HuH-7 (cell line): ENCODE measurements around the gene PDE6G.

Experiments used
- DNase-seq: peaks from one replicate; pipeline ENCODE4 v3.0.0; 2011; ENCODE audit warnings: low spot score

Gene PDE6G

DNA sequence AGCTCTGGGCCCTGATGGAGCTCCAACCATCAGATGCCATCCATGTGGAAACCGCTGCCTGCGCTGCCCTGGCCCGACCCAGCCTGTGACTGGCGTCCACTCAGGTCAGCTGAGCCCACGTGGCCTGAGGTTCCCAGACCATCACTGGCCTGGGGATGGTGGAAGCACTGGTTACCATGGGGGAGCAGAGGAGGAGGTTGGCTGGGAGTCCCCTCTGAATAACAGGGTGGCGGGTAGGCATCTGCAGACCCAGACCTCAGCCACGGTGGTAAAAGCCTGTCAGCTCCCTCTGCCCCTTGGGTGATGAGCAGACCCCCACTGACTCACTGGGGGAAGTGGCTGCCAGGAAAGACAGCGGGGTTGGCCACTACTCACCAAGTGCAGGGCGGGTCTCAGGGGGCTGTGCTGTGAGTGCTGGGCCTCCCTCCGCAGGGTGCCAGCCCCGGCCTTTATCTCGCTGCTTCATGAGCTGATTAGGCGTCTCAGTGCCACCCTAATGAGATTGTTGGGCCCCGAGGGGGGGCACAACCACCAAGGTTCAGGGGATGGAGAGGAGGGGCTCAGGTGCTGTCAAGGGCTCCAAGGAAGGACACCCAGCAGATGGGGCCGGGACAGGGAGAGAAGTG lies at the start of gene PDE6G:
Gene PDE6G (minus strand): TSS at position 425 of the 626 bp plus-strand sequence. CDS start 3,237 bp downstream, outside the sequence.
- DNase-seq: no peak

DNA sequence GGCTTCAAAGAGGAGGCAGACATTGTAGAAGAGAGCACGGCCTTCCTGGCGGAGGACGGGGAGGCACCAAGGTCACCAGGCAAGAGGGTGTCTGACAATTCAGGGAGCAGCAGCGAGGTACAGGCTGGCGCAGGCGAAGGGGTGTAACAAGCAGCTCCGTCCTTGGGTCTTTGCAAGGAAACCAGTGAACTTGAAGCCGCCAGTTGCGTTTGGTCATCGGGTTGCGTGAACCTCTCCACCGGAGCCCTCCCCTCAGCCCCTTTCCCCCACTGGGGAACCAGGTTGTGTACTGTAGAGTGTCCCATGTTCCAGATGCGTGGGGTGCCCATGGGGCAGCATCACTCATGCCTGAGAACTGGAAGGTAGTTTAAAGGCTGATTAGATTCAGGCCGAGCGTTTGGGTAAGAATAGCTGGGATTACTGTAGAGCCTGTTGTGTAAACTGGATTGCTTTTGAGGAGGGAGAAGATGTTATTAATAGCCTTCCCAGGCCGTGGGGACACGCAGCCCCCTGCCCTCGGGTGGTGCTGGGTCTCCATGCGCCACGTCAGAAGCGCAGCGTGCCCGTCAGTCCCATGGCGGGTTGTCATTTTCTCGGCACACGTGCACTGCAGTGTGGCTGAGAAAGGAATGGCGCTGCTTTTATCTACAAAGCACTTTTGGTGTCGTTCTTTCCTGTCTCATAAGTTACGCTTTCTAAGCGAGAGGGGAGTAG lies 49.3 kb upstream of the PDE6G start:
- no peak for DNase-seq

DNA sequence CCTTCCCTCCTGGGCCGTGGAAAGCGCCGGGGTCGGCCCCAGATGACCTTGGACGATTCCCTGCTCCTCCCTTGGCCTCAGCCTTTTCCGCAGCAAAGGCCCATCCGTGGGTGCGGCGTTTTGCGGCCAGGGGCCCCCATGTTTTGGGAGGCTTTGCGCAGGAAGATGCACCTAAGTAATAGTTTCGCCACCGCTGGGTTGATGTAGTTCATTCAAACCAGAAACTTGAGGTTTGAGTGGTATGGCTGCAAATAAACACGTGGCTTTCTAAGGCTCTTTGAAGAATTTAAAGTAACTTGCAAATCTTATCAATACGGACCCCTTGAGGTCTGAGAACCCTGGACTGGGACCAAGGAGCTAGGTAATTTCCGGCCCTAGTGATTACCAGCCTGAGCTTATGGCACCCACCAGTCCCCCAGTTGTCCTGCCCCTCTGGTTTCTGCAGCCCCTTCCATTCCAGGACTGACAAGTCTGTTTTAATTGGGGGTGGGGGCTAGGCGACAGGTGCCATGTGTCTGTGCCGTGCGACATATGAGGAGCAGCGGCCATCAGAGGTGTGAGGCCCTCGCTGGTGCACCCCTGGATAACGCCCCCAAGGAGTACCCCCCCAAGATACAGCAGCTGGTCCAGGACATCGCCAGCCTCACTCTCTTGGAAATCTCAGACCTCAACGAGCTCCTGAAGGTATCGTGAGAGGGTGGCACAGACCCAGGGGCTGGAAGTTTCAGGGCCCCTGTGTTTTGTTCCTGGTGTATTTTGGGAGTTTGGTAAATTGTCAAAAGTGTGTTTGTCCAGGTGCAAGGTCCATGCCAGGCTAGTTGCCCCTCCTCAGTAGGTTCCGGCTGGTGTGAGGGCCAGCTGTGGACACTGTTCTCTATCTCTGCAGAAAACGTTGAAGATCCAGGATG lies 47.7 kb upstream of the PDE6G start:
- no peak for DNase-seq

DNA sequence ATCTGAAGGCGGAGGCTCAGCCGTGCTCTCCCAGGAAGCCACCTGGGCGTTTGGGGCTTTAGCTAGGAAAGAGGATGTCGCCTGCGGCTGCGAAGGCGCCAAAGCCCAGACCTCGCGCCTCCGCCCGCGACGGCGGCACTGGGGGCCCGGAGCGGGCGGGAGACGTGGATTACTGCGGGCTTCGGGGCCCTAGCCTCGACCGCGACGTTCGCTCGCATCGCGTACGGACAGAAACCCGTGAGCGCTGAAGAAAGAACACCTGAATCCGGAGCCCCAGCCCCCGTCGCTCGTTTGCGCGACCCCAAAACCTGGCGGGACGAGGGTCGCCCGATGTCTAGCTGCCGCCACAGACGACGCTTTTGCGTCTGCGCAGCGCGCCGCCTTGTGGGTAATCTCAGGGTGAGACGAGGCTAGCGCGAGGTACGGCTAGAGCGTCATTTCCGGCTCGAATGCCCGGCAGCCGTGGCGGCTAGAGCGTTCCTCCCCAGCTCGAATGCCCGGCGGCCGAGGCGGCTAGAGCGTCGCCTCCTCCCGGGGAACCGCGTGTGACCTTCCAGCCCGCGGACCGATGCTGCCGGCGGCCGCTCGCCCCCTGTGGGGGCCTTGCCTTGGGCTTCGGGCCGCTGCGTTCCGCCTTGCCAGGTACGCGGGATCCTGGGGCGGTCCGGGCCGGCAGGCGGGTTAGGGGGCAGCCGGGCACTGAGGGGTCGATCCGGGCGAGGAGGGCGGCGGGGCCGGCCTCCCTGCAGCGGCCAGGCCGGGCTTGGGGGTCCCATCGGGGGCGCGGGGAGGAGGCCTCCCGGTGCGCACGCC lies 46.8 kb upstream of the PDE6G start, which contains the start of gene MRPL12:
Gene MRPL12 (plus strand): TSS at position 434 of the 813 bp plus-strand sequence. CDS start 135 bp downstream, at position 569.
- peak; percentile 99 for DNase-seq

DNA sequence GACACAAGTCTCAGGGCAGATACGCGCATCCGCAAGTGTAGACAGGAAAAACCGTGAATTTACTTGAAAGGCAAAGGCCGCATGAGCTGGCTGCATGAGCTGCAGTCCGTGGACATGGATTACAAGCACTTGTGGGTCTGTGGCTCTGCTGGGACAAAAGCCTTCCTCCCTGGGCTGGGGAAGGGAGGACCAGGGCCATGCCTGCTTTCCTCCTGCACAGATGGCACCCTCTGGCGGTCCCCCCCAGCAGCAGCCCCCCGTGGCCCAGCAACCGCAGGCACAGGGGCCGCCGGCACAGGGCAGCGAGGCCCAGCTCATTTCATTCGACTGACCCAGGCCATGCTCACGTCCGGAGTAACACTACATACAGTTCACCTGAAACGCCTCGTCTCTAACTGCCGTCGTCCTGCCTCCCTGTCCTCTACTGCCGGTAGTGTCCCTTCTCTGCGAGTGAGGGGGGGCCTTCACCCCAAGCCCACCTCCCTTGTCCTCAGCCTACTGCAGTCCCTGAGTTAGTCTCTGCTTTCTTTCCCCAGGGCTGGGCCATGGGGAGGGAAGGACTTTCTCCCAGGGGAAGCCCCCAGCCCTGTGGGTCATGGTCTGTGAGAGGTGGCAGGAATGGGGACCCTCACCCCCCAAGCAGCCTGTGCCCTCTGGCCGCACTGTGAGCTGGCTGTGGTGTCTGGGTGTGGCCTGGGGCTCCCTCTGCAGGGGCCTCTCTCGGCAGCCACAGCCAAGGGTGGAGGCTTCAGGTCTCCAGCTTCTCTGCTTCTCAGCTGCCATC lies 45.1 kb upstream of the PDE6G start:
- DNase-seq: peak; percentile 66

- DNase-seq: no peak
Measured at GRCh38 chr17:81700353-81701287, 44.3 kb upstream of the PDE6G start.

- DNase-seq: no peak
Measured at GRCh38 chr17:81697261-81698044, 41.1 kb upstream of the PDE6G start.

- no peak for DNase-seq
Measured at GRCh38 chr17:81696218-81696941, 40.0 kb upstream of the PDE6G start.

- no peak for DNase-seq
Measured at GRCh38 chr17:81695801-81696200, 39.5 kb upstream of the PDE6G start.

- DNase-seq: no peak
Measured at GRCh38 chr17:81695211-81695610, 38.9 kb upstream of the PDE6G start.

DNA sequence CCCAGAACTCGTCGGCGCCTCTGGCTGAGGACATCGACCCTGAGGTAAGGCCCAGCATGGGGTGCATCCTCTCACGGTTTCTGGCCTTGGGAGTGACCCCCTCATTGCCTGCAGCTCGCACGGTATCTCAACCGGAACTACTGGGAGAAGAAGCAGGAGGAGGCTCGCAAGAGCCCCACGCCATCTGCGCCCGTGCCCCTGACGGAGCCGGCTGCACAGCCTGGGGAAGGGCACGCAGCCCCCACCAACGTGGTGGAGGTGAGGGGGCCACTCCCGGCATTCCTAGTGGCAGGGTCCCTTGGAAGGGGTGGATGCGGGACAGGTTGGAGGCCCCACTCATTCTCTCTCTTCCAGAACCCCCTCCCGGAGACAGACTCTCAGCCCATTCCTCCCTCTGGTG lies 38.5 kb upstream of the PDE6G start:
- no peak for DNase-seq

DNA sequence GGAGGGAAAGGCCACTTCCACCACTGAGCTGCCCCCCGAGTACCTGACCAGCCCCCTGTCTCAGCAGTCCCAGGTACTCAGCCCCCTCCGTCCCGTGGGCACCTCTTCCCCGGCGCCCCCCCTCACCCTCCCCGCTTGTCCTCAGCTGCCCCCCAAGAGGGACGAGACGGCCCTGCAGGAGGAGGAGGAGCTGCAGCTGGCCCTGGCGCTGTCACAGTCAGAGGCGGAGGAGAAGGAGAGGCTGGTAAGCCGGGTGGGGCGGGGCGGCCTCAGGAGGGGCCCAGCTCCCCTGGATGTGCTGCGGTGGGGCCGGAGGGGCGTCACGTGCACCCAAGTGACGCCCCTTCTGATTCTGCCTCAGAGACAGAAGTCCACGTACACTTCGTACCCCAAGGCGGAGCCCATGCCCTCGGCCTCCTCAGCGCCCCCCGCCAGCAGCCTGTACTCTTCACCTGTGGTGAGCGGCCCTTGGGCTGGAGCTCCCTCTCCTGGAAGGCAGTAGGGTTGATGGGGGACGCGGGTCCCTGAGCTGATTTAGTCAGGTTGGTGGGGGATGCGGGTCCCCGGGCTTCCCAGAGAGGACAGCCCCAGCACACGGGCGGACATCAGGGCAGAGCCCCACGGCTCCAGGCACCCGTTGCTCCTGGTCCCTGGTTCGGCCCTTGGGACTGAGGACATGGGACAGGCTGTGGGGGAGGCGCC lies 37.3 kb upstream of the PDE6G start:
- DNase-seq: no peak

DNA sequence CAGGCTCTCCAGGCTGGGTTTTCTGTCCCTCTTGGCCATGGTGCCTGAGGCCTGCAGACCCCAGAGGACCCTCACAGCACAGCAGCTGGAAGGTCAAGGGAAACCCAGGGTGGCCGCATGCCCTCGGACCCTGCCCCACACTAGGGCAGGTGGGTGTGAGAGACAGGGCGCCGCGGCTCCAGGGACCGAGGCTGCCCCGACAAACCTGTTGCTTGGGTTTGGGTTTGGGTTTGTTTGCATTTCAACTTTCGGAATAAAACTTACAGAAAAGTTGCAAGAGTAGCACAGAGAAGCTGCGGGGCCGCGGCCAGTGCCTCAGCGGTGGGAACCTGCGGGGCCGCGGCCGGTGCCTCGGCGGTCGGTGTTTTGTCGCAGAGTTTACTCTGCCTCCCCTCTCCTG lies 35.3 kb upstream of the PDE6G start:
- DNase-seq: no peak

DNA sequence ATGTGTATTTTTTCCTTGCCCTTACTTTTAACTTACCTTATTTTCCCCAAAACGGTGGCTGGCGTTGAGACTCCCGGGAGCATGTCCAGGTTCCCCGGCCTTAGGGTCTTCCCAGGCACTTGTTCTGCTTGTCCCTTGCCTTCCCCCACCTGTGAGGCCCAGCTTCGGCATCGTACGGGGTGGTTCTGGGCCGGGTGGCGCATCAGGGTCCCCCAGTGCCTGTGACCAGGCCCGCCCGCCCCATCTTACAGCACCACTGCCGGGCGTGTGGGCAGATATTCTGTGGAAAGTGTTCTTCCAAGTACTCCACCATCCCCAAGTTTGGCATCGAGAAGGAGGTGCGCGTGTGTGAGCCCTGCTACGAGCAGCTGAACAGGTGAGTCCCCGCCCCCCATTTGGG lies 34.9 kb upstream of the PDE6G start:
- DNase-seq: no peak

- no peak for DNase-seq
Measured at GRCh38 chr17:81690549-81690948, 34.2 kb upstream of the PDE6G start.

DNA sequence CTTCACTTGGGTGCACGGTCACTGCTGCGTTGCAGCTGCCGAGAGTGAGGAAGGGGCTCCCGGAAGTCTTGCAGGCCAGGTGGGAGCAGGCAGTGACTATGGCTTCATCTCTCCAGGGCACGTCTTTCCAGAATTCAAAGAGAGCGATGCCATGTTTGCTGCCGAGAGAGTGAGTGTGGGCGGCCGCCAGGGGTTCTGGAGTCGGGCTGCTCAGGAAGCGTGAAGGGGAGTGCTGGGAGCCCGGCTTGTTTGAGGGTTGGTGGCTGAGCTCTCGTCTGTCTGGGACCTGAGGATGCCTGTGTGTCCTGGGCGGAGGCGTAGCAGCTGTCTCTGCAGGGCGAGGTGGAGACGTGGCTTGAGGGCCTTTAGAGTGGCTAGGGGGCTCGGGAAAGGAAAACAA lies 33.7 kb upstream of the PDE6G start:
- DNase-seq: no peak

GRCh38 chr17:81688616-81689015 lies 32.3 kb upstream of the PDE6G start:
- no peak for DNase-seq
